SK-N-SH treated with all-trans-retinoic acid at 6 μM for 48 hours (cell line): Measurements from ENCODE around the gene CCNC.

Experiments
- ATAC-seq: fragments of 200-7000 bp; cut with Tn5 transposase; 3 replicates; pipeline ENCODE4 v1.9.1; 2020; ENCODE audit warnings: mild to moderate bottlenecking, moderate library complexity
- ARNTL ChIP-seq: fragments of 450-650 bp; formaldehyde crosslinking; IDR thresholded peaks from 2 replicates; pipeline ENCODE4 v1.5.0; 2020; ENCODE audit warnings: low read depth, mild to moderate bottlenecking, moderate library complexity, borderline replicate concordance
- BACH2 ChIP-seq: fragments of 250-450 bp; sonication (Bioruptor Pico); IDR thresholded peaks from 2 replicates; pipeline ENCODE4 v1.9.0; 2021; ENCODE audit warnings: mild to moderate bottlenecking, borderline replicate concordance
- CSDC2 ChIP-seq: fragments of 250-450 bp; sonication (Bioruptor Pico); IDR thresholded peaks from 2 replicates; pipeline ENCODE4 v1.5.0; 2020; ENCODE audit warnings: mild to moderate bottlenecking, moderate library complexity
- ESRRG ChIP-seq: fragments of 250-450 bp; sonication (Bioruptor Pico); IDR thresholded peaks from 2 replicates; pipeline ENCODE4 v1.6.1; 2021; ENCODE audit warnings: mild to moderate bottlenecking
- GLIS3 ChIP-seq: fragments of 250-450 bp; sonication (Bioruptor Pico); IDR thresholded peaks from 2 replicates; pipeline ENCODE4 v1.5.0; 2020; ENCODE audit warnings: mild to moderate bottlenecking, moderate library complexity
- ISL1 ChIP-seq: fragments of 250-450 bp; sonication (Bioruptor Pico); IDR thresholded peaks from 2 replicates; pipeline ENCODE4 v2.1.2; 2022; ENCODE audit warnings: mild to moderate bottlenecking, moderate library complexity
- OSR1 ChIP-seq: fragments of 250-450 bp; sonication (Bioruptor Pico); IDR thresholded peaks from 2 replicates; pipeline ENCODE4 v1.8.0; 2022; ENCODE audit warnings: moderate library complexity, mild to moderate bottlenecking, inconsistent platforms
- PPARA ChIP-seq: fragments of 250-450 bp; sonication (Bioruptor Pico); IDR thresholded peaks from 2 replicates; pipeline ENCODE4 v1.5.0; 2020; ENCODE audit warnings: mild to moderate bottlenecking, borderline replicate concordance
- RARB ChIP-seq: fragments of 250-450 bp; sonication (Bioruptor Pico); IDR thresholded peaks from 2 replicates; pipeline ENCODE4 v1.8.0; 2021; ENCODE audit warnings: mild to moderate bottlenecking, moderate library complexity
- SNAI2 ChIP-seq: fragments of 250-450 bp; sonication (Bioruptor Pico); IDR thresholded peaks from 2 replicates; pipeline ENCODE4 v1.5.0; 2020; ENCODE audit warnings: mild to moderate bottlenecking, moderate library complexity
- TCF4 ChIP-seq: fragments of 250-450 bp; sonication (Bioruptor Pico); IDR thresholded peaks from 2 replicates; pipeline ENCODE4 v1.8.0; 2021; ENCODE audit warnings: mild to moderate bottlenecking, moderate library complexity, borderline replicate concordance
- TOX ChIP-seq: fragments of 250-450 bp; sonication (Bioruptor Pico); IDR thresholded peaks from 2 replicates; pipeline ENCODE4 v1.8.0; 2021; ENCODE audit warnings: mild to moderate bottlenecking, moderate library complexity, borderline replicate concordance
- ZC3H10 ChIP-seq: fragments of 250-450 bp; sonication (Bioruptor Pico); IDR thresholded peaks from 2 replicates; pipeline ENCODE4 v1.5.1; 2021; ENCODE audit warnings: mild to moderate bottlenecking, moderate library complexity
- ZFP3 ChIP-seq: fragments of 250-450 bp; sonication (Bioruptor Pico); IDR thresholded peaks from 2 replicates; pipeline ENCODE4 v1.5.0; 2020; ENCODE audit warnings: mild to moderate bottlenecking, moderate library complexity
- ZFP30 ChIP-seq: fragments of 450-650 bp; formaldehyde crosslinking; IDR thresholded peaks from 2 replicates; pipeline ENCODE4 v1.5.0; 2022; ENCODE audit warnings: mild to moderate bottlenecking, moderate library complexity
- ZNF565 ChIP-seq: fragments of 450-650 bp; formaldehyde crosslinking; conservative IDR thresholded peaks from 2 replicates; pipeline ENCODE4 v1.5.0; 2020; ENCODE audit warnings: low read depth, mild to moderate bottlenecking, moderate library complexity
- ZNF70 ChIP-seq: fragments of 450-650 bp; formaldehyde crosslinking; IDR thresholded peaks from 2 replicates; pipeline ENCODE4 v1.5.0; 2020; ENCODE audit warnings: mild to moderate bottlenecking, moderate library complexity
- ZNF8 ChIP-seq: fragments of 450-650 bp; formaldehyde crosslinking; IDR thresholded peaks from 2 replicates; pipeline ENCODE4 v1.5.0; 2020; ENCODE audit warnings: mild to moderate bottlenecking, moderate library complexity
- TF ChIP-seq, protein P1 (sequence below): fragments of 250-450 bp; sonication (Bioruptor Pico); IDR thresholded peaks from 2 replicates; pipeline ENCODE4 v1.5.1; 2021; ENCODE audit warnings: mild to moderate bottlenecking, moderate library complexity
- TF ChIP-seq, protein P2 (sequence below): fragments of 250-450 bp; sonication (Bioruptor Pico); IDR thresholded peaks from 2 replicates; pipeline ENCODE4 v1.5.1; 2020; ENCODE audit warnings: low read depth, mild to moderate bottlenecking, moderate library complexity
- TF ChIP-seq, protein P3 (sequence below): fragments of 250-450 bp; sonication (Bioruptor Pico); IDR thresholded peaks from 2 replicates; pipeline ENCODE4 v1.8.0; 2021; ENCODE audit warnings: low read depth, mild to moderate bottlenecking, moderate library complexity, borderline replicate concordance
- TF ChIP-seq, protein P4 (sequence below): fragments of 250-450 bp; sonication (Bioruptor Pico); IDR thresholded peaks from 2 replicates; pipeline ENCODE4 v1.5.0; 2020; ENCODE audit warnings: mild to moderate bottlenecking, moderate library complexity

CCNC gene

DNA sequence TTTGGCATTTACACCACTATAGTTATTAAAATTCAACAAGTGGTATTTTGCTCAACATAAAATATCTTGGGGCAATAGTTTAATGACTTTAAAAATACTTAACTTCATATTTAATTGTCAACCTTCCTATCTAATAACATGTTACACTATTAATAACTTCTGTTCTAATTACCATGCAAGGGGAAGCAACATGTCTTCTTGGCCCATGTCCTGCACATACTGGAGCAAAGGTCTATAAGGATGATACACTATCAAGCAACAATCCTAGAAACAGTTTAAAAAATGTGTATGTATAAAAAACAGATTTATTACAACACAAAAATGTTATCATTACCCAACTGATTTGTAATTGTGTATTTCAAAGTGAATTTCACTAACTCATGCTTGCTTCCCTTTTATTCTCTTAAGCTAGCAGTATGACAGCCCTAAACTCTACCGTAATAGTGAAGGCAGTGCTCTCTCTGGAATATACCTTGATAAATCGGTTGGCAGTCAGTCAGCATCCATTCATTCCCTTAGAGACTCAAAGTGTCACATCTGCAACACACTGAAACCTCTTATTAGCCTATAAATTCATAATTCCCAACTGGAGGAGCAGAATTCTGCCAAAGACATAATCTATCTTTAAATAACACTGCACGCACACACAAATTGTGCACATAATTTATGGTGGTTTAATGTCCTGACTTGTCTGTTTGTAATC lies 18.3 kb downstream of the CCNC start (continued):
- TF ChIP-seq OSR1 (CRISPR knock-in tag) = no peak
- no peak for TF ChIP-seq ZC3H10 (CRISPR knock-in tag)
- TF ChIP-seq TOX (CRISPR knock-in tag) = no peak

DNA sequence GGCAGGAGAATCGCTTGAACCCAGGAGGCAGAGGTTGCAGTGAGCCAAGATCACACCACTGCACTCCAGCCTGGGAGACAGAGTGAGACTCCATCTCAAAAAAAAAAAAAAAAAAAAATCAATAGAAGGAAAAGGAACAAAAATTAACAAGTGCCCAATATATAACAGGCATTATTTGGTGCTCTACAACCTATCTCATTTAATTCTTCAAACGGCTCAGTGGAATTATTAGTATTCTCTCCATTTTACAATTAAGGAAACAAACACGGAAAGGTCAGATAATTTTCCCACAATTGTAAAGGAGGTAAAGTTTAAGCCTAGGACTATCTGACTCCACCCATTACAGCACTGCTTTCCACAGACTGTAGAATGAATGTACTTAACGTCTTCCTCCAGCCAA lies 19.8 kb downstream of the CCNC start:
- TF ChIP-seq SNAI2 (no peak), ZNF565 (CRISPR knock-in tag) (no peak), ESRRG (CRISPR knock-in tag) (no peak), ZNF8 (CRISPR knock-in tag) (no peak), ARNTL (CRISPR knock-in tag) (no peak), ZFP30 (CRISPR knock-in tag) (no peak), TCF4 (no peak), TOX (CRISPR knock-in tag) (no peak), GLIS3 (no peak), ZNF70 (no peak), CSDC2 (no peak), ISL1 (CRISPR knock-in tag) (no peak), BACH2 (CRISPR knock-in tag) (no peak), RARB (no peak), ZC3H10 (CRISPR knock-in tag) (no peak)
- TF ChIP-seq, protein P1, sequence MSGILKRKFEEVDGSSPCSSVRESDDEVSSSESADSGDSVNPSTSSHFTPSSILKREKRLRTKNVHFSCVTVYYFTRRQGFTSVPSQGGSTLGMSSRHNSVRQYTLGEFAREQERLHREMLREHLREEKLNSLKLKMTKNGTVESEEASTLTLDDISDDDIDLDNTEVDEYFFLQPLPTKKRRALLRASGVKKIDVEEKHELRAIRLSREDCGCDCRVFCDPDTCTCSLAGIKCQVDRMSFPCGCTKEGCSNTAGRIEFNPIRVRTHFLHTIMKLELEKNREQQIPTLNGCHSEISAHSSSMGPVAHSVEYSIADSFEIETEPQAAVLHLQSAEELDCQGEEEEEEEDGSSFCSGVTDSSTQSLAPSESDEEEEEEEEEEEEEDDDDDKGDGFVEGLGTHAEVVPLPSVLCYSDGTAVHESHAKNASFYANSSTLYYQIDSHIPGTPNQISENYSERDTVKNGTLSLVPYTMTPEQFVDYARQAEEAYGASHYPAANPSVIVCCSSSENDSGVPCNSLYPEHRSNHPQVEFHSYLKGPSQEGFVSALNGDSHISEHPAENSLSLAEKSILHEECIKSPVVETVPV = no peak
- TF ChIP-seq, protein P2, sequence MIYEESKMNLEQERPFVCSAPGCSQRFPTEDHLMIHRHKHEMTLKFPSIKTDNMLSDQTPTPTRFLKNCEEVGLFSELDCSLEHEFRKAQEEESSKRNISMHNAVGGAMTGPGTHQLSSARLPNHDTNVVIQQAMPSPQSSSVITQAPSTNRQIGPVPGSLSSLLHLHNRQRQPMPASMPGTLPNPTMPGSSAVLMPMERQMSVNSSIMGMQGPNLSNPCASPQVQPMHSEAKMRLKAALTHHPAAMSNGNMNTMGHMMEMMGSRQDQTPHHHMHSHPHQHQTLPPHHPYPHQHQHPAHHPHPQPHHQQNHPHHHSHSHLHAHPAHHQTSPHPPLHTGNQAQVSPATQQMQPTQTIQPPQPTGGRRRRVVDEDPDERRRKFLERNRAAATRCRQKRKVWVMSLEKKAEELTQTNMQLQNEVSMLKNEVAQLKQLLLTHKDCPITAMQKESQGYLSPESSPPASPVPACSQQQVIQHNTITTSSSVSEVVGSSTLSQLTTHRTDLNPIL (CRISPR knock-in tag) = no peak
- TF ChIP-seq, all 23 proteins: peak for 0
- ATAC-seq = no peak

DNA sequence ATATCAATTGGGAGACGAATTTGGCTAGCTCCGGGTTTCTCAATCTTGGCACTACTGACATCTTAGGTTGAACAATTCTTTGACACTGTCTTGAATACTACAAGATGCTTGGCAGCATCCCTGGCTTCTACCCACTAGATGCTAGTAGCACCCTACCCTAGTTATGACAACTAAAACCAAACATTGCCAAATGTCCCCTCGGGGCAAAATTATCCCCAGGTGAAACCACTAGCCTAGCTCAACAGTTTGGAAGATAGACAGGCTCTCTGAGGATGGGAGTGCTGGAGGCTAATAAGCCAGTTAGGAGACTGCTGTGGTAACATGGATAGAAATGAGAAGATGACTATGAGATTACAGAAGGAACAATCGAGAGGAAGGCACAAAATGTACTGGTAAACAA lies 20.9 kb downstream of the CCNC start:
- no peak for TF ChIP-seq BACH2 (CRISPR knock-in tag)
- TF ChIP-seq TOX (CRISPR knock-in tag) = no peak
- TF ChIP-seq ZC3H10 (CRISPR knock-in tag) = no peak
- no peak for TF ChIP-seq ISL1 (CRISPR knock-in tag)
- TF ChIP-seq, protein P2 (CRISPR knock-in tag) = no peak
- no peak for TF ChIP-seq ZNF8 (CRISPR knock-in tag)
- TF ChIP-seq OSR1 (CRISPR knock-in tag) = no peak
- no peak for TF ChIP-seq ZFP3 (CRISPR knock-in tag)
- TF ChIP-seq GLIS3 = no peak
- no peak for ATAC-seq

DNA sequence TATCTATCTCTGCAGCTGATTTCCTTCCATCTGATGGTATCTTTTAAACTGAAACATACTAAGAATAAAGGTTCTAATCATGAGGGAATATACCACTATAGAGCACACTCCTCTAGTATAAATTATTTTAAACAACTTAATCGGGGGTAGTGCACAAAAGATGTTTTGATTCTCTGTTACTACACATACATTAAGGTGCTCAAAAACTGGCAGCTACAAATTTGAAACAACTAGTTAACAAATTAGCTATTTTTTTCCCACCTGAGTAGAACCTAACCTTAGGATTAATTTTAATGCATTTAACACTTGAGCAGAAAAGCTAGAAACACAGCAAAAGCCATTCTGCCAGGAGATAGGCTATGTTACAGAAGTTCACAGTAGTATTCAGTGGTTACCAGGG lies 23.0 kb downstream of the CCNC start:
- ATAC-seq = no peak
- TF ChIP-seq, protein P2 (CRISPR knock-in tag) = no peak
- TF ChIP-seq ISL1 (CRISPR knock-in tag) (no peak), ZNF565 (CRISPR knock-in tag) (no peak), GLIS3 (no peak), RARB (no peak), CSDC2 (no peak), ZNF70 (no peak), ZFP3 (CRISPR knock-in tag) (no peak), ESRRG (CRISPR knock-in tag) (no peak), ZNF8 (CRISPR knock-in tag) (no peak), ZC3H10 (CRISPR knock-in tag) (no peak), TCF4 (no peak), TOX (CRISPR knock-in tag) (no peak), PPARA (no peak), ARNTL (CRISPR knock-in tag) (no peak), SNAI2 (no peak)
- TF ChIP-seq, protein P3, sequence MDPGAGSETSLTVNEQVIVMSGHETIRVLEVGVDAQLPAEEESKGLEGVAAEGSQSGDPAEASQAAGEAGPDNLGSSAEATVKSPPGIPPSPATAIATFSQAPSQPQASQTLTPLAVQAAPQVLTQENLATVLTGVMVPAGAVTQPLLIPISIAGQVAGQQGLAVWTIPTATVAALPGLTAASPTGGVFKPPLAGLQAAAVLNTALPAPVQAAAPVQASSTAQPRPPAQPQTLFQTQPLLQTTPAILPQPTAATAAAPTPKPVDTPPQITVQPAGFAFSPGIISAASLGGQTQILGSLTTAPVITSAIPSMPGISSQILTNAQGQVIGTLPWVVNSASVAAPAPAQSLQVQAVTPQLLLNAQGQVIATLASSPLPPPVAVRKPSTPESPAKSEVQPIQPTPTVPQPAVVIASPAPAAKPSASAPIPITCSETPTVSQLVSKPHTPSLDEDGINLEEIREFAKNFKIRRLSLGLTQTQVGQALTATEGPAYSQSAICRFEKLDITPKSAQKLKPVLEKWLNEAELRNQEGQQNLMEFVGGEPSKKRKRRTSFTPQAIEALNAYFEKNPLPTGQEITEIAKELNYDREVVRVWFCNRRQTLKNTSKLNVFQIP (CRISPR knock-in tag) = no peak
- TF ChIP-seq, protein P4, sequence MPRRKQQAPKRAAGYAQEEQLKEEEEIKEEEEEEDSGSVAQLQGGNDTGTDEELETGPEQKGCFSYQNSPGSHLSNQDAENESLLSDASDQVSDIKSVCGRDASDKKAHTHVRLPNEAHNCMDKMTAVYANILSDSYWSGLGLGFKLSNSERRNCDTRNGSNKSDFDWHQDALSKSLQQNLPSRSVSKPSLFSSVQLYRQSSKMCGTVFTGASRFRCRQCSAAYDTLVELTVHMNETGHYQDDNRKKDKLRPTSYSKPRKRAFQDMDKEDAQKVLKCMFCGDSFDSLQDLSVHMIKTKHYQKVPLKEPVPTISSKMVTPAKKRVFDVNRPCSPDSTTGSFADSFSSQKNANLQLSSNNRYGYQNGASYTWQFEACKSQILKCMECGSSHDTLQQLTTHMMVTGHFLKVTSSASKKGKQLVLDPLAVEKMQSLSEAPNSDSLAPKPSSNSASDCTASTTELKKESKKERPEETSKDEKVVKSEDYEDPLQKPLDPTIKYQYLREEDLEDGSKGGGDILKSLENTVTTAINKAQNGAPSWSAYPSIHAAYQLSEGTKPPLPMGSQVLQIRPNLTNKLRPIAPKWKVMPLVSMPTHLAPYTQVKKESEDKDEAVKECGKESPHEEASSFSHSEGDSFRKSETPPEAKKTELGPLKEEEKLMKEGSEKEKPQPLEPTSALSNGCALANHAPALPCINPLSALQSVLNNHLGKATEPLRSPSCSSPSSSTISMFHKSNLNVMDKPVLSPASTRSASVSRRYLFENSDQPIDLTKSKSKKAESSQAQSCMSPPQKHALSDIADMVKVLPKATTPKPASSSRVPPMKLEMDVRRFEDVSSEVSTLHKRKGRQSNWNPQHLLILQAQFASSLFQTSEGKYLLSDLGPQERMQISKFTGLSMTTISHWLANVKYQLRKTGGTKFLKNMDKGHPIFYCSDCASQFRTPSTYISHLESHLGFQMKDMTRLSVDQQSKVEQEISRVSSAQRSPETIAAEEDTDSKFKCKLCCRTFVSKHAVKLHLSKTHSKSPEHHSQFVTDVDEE = no peak
- TF ChIP-seq, protein P1 = no peak
- TF ChIP-seq, all 23 proteins: peak for 0
